CD4-positive, alpha-beta T cell treated with Interleukin-6 at 100 ng/mL for 8 hours (primary cell): ENCODE results near the gene GSK3B.
"Not testable (repeated sequence)": the region's sequence is repeated elsewhere in the genome, so short reads cannot be mapped to it uniquely, and the experiment has no call there.

ENCODE experiments used
- DNase-seq: peaks from one replicate; pipeline ENCODE4 v3.0.0-alpha.2; 2020; ENCODE audit warnings: mixed read lengths, low spot score

GSK3B gene

DNA sequence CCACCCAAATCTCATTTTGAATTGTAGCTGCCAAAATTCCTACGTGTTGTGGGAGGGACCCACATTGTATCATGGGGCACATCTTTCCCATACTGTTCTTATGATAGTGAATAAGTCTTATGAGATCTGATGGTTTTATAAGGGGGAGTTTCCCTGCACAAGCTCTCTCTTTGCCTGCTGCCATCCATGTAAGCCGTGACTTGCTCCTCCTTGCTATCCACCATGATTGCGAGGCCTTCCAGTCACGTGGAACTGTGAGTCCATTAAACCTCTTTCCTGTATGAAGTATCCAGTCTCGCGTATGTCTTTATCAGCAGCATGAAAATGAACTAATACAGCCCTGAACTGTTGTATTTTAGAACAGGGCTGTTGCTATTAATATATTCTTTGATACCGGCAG, 40.6 kb downstream of the GSK3B start:
- not testable (repeated sequence) for DNase-seq

- no peak for DNase-seq
Observed at GRCh38 chr3:120052677-120053076, 41.6 kb downstream of the GSK3B start.

DNA sequence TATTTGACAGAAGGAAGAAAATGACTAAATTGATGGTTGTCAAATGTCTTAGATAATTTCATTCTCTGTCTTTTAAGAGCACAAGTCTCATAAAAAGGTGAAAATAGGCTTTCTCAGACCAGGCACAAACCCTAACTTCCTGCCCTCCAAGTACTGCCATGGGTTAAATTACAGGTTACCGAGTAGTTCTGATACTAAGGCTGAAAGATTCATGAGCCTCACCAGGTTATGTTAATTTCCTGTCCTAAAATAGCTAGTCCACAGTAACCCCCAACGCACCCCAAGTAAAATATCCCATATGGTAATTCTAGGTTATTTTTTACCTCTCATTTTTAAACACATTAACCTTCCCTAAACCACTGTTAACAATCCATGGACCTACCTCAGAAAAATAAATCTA, 42.0 kb downstream of the GSK3B start:
- no peak for DNase-seq

DNA sequence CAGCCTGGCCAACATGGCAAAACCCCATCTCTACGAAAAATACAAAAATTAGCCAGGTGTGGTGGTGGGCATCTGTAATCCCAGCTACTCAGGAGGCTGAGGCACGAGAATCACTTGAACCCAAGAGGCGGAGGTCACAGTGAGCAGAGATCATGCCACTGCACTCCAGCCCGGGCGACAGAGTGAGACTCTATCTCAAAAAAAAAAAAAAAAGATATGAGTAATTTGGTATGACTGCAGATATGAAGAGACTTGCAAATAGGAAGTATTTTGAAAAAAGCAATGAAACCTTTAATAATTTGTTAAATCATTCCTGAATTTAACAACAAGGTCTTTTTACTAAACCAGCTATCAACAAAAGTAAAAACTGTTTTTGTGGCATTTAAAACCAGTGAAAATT, 42.7 kb downstream of the GSK3B start:
- DNase-seq = not testable (repeated sequence)

- no peak for DNase-seq
Observed at GRCh38 chr3:120049881-120050539, 44.2 kb downstream of the GSK3B start.

GRCh38 chr3:120049072-120049471, 45.2 kb downstream of the GSK3B start:
- no peak for DNase-seq

DNA sequence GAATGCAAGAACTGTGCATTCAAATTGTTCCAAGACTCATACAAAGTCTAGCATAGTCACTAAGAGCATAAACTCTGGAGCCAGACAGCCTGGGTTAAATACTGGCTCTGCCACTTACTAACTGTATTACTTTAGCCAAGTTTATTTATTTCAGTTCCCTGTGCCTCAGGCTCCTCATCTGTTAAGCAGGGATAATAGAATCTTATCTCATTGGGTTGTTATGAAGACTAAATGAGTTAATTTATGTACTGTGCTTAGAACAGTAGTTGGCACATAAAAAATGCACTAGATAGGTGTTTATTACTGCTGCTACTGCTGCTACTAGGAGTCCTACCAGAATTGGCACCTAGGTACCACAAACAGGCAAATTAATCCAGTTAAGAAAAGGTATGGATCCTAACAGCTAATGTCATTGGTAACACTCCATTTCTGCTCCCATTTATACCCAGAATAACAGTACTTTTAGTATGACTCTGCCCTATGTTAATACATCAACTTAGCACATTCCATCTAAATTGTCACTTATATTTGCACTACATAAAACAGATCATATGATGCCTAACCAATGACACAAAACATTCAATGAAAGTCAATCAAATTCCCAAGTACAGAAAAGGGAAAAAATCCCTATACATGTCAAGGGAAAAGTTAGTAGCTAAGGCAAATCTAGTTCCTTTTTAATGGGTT, 45.7 kb downstream of the GSK3B start:
- DNase-seq = no peak

DNA sequence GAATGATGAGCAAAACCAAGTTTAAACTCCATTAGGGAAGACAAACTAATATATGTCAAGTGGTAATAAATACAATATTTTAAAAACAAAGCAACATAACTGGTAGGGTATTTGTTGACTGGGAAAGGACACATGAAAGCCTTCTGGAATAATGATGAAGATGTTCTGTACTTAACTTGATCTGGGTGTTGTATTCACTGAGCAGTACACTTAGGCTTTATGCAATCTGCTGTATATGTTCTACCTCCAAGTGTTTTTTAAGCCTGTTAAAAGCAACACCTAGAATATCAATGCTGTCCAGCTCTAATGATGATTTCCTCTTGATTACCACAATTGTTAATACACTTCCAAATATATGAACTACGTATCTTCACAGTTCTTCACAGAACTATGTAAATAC, 46.6 kb downstream of the GSK3B start:
- DNase-seq = no peak

- DNase-seq = no peak
Observed at GRCh38 chr3:120040813-120041377, 53.4 kb downstream of the GSK3B start.

- no peak for DNase-seq
Observed at GRCh38 chr3:120039642-120040610, 54.3 kb downstream of the GSK3B start.

DNA sequence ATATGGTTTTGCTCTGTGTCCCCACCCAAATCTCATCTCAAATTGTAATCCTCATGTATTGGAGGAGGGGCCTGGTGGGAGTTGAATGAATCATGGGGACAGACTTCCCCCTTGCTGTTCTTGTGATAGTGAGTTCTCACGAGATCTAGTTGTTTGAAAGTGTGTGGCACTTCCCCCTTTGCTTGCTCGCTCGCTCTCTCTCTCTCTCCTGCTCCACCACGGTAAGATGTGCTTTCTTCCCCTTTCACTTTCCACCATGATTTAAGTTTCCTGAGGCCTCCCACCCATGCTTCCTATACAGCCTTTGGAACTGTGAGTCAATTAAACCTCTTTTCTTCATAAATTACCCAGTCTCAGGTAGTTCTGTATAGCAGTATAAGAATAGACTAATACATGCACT, 60.7 kb downstream of the GSK3B start:
- no peak for DNase-seq

DNA sequence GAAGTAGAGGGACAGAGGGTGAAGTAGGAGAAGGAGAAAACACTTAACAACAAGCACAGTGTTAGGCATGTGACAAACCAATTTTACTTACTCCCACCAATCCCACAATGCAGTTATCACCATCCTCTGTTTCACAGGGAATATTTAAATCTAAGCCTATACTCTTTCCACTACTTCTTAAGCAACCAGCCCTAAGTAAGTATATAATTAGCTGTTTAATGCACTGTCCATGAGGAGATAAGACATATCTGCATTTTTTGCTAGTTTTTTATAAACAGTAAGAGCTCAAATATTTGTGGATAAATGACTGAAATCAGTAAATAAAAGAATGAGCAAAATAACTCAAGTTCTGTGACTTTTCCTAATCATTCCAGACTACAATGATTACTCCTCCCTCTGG, 62.7 kb downstream of the GSK3B start:
- no peak for DNase-seq

GRCh38 chr3:120029749-120030148, 64.5 kb downstream of the GSK3B start:
- no peak for DNase-seq

DNA sequence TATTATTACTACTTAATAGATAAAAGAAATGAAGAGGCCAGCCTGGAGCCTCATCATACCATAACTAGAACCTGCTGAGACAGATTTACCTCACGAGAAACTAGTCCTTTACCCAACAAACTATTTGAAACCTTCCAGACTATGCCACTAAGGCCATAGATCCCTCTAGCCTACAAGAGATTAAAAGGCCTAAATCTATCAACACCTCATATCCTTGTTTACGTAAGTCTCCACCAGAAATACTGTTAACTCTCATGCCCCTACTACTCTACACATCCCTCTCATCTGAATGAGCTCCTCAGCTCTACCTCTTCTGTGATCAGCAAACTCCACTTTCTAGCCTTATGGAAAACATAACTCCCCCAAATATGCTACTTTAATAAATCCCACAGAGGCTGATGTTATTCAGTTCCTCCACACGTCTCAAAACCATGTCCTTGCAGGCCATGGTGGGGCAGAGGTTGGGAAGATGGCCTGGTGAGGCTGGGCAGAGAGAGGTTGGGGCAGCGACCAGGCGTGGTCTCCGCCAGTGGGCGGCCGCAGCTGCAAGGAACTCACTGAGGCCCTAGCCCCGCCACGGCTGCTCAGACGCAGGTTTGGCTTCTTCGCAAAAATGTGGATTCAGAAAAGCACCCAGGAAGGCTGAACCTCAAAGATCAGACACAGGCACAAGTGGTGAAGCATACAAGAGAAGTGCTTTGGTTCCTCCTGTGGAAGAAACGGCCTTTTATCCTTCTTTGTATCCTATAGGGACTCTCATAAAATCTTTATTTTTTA, 65.8 kb downstream of the GSK3B start:
- DNase-seq = no peak

DNA sequence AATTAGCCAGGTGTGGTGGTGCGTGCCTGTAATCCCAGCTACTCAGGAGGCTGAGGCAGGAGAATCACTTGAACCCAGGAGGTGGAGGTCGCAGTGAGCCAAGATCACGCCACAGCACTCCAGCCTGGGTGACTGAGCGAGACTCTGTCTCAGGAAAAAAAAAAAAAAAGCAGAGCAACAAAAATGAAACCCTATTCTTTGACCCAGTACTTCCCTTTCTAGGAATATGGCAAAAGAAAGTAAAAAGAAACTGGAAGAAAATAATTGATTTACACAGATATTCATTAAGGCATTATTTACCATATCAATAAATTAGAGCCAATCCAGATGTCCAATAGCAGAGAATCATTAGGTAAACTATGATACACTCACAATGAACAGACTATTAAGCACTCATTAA, 67.0 kb downstream of the GSK3B start:
- no peak for DNase-seq

- DNase-seq = no peak
Observed at GRCh38 chr3:120025520-120025919, 68.7 kb downstream of the GSK3B start.

DNA sequence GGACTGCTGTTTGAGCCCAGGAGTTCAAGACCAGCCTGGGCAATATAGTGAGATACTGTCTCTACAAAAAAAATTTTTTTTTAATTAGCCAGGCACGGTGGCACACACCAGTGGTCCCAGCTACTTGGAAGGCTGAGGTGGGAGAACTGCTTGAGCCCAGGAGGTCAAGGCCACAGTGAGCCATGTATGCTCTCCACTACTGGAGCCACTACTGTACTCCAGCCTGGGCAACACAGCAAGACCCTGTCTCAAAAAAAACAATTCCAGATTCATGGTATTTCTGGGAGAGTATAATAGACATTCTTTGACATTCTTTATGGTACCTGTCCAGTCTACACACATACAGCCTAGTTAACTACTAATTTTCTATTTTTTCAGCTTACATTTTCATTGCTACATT, 70.1 kb downstream of the GSK3B start:
- DNase-seq = no peak

GRCh38 chr3:120022729-120023128, 71.5 kb downstream of the GSK3B start:
- DNase-seq = no peak

DNA sequence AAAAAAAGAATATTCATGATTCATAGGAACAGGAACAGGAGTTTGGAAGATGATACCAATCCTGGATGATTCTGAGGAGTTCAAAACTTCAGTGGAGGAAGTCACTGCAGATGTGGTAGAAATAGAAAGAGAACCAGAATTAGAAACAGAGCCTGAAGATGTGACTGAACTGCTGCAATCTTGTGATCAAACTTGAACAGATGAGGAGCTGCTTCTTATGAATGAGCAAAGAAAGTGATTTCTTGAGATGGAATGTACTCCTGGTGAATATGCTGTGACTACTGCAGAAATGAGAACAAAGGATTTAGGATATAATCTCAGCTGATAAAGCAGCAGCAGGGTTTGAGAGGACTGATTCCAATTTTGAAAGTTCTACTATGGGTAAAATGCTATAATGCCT, 72.7 kb downstream of the GSK3B start:
- DNase-seq = no peak

DNA sequence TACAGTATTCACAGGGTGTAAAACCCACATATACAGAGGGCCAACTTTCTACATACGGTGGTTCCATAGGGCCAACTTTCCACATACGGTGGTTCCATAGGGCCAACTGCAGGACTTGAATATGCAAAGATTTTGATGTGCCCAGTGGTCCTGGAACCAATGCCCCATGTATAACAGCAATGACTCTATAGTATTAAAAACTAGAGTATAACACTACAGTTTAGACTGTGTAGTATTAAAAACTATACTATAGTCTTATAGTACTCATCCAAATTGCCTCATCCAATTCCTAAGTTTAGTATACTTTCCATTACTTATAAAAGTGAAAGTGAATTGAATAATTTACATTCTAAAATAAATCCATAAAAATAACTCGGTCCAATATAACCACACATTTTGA, 75.9 kb downstream of the GSK3B start:
- DNase-seq = no peak

DNA sequence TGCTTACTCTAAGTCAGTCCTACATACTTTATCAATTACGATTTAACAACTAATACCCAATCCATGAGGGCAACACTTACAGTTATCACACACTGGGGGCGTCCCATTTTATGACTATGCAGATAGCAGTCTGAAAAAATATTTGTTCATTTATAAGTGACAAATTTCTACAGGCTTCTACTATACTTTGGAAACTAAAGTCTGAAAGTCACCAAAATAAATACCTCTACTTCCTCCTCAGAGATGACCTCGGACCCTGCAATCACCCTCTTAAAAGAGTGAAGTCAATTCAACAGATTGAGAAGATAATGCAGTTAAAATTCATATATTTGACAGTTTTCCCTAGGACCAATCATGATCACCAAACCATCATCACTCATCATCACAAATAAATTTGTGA, 76.6 kb downstream of the GSK3B start:
- DNase-seq = no peak

GRCh38 chr3:120013481-120013880, 80.8 kb downstream of the GSK3B start:
- no peak for DNase-seq
